Smooth muscle cell (in vitro differentiated cells): ENCODE measurements around the gene UBXN6. TPM values are rescaled to one million over a fixed set of nuclear protein-coding genes. Genes with fewer than 3 reads are reported as not detected.
A peak's percentile ranks its signal among the peaks of the same experiment; 100 is the strongest.

Experiments used
- DNase-seq: peaks from one replicate; lab custom pipeline; 2025; ENCODE audit not compliant: unreplicated experiment; lab: John Stamatoyannopoulos, UW
- H2AFZ ChIP-seq: fragments of 200-600 bp; sonication (generic); 2 replicates; pipeline ENCODE4 v1.6.0; 2016; ENCODE audit warnings: antibody characterized with exemption, low read depth, mild to moderate bottlenecking
- H3F3A ChIP-seq: fragments of 200-600 bp; sonication (generic); 2 replicates; pipeline ENCODE4 v1.6.0; 2017; ENCODE audit warnings: antibody characterized with exemption, low read depth
- H3K27ac ChIP-seq: fragments of 200-600 bp; sonication (generic); 2 replicates; pipeline ENCODE4 v1.5.1; 2016; ENCODE audit warnings: low read depth, mild to moderate bottlenecking
- H3K27me3 ChIP-seq: fragments of 200-600 bp; sonication (generic); 2 replicates; pipeline ENCODE4 v1.6.1; 2016; ENCODE audit warnings: low read depth, mild to moderate bottlenecking
- H3K36me3 ChIP-seq: fragments of 200-600 bp; sonication (generic); 2 replicates; pipeline ENCODE4 v1.5.1; 2016; ENCODE audit warnings: low read depth
- H3K4me1 ChIP-seq: fragments of 200-600 bp; sonication (generic); 2 replicates; pipeline ENCODE4 v1.5.1; 2016; ENCODE audit warnings: low read depth
- H3K4me2 ChIP-seq: fragments of 200-600 bp; sonication (generic); 2 replicates; pipeline ENCODE4 v1.6.0; 2016; ENCODE audit warnings: mild to moderate bottlenecking
- H3K4me3 ChIP-seq: fragments of 200-600 bp; sonication (generic); 2 replicates; pipeline ENCODE4 v1.5.1; 2016; ENCODE audit warnings: mild to moderate bottlenecking
- H3K79me2 ChIP-seq: fragments of 200-600 bp; sonication (generic); 2 replicates; pipeline ENCODE4 v1.6.0; 2016; ENCODE audit warnings: low read depth, mild to moderate bottlenecking
- H3K9ac ChIP-seq: fragments of 200-600 bp; sonication (generic); 2 replicates; pipeline ENCODE4 v1.6.0; 2016; ENCODE audit warnings: low read depth
- H3K9me3 ChIP-seq: fragments of 200-600 bp; sonication (generic); replicated peaks from 2 replicates; pipeline ENCODE4 v1.5.1; 2016; ENCODE audit warnings: low read depth
- H4K20me1 ChIP-seq: fragments of 200-600 bp; sonication (generic); 2 replicates; pipeline ENCODE4 v1.6.0; 2016; ENCODE audit warnings: low read depth
- WGBS: methylation state at CpG from one replicate; pipeline ENCODE4 v1.1.7; 2016; ENCODE audit warnings: low lambda C conversion rate; 5-methylcytosine and 5-hydroxymethylcytosine counted together
- polyA plus RNA-seq: library from polyadenylated mRNA; unstranded; fragments of >200 nt; fragmentation: Nextera tagmentation; extraction: Ambion mirVana; gene quantifications from 2 replicates; pipeline ENCODE4 v1.2.1, GENCODE V29; 2016
- total RNA-seq: library from RNA; depleted of rRNA; stranded (reverse); fragments of >200 nt; gene quantifications from 2 replicates; pipeline ENCODE4 v1.2.3, GENCODE V29; 2014
- TF ChIP-seq, protein P1 (sequence below): fragments of 200-600 bp; sonication (generic); IDR thresholded peaks from 2 replicates; pipeline ENCODE4 v1.5.1; 2017; ENCODE audit warnings: borderline replicate concordance, mild to moderate bottlenecking, antibody characterized with exemption; ENCODE audit not compliant: insufficient read depth, poor library complexity, severe bottlenecking

The UBXN6 gene, protein sequence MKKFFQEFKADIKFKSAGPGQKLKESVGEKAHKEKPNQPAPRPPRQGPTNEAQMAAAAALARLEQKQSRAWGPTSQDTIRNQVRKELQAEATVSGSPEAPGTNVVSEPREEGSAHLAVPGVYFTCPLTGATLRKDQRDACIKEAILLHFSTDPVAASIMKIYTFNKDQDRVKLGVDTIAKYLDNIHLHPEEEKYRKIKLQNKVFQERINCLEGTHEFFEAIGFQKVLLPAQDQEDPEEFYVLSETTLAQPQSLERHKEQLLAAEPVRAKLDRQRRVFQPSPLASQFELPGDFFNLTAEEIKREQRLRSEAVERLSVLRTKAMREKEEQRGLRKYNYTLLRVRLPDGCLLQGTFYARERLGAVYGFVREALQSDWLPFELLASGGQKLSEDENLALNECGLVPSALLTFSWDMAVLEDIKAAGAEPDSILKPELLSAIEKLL
- total RNA-seq (49.4 and 50.7 TPM in 2 replicates), polyA plus RNA-seq (44.8 and 51.3 TPM in 2 replicates)

DNA sequence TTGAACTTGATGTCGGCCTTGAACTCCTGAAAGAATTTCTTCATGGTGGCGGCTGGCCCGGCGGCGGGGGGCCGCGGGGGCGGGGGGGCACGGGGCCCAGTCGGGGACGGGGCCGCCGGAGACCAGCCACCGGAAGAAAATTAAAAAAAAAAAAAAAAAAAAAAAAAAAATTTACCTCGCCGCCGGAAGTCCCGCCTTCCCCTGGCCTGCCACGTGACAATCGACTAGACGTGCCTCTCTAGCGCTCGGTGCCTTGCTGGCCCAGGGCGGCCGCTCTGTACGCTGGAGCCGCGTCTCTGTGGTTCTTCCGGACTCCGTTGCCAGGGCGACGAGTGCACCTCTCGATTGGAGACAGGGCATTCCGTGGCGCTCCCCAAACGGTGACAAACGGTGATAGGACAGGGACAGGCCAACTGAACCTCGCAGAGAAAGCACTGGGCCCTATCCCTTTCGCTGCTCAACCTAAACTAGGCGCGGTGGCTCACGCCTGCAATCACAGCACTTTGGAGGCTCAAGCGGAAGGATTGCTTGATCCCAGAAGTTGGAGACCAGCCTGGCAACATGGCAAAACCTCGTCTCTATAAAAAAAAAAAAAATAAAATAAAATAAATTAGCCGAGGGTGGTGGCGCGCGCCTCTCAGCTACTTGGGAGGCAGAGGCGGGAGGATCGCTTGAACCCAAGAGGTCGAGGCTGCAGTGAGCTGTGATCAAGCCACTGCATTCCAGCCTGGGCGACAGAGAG, at the start of gene UBXN6:
TSS of gene UBXN6 (minus strand) at position 141 of the 742 bp plus-strand sequence. CDS start at position 44, 97 bp downstream.
- DNase-seq, result peak; percentile 89
- peak within 1 kb of the TSS; percentile 99 for H3K9ac ChIP-seq
- H3K36me3 ChIP-seq, result no peaks in the 10 kb centered on the region
- no peaks in the 10 kb centered on the region for H3K9me3 ChIP-seq
- peaks cover 27% of the 10 kb centered on the region for H4K20me1 ChIP-seq
- peaks cover 24% of the 10 kb centered on the region for H3K4me1 ChIP-seq
- no peaks in the 10 kb centered on the region for H3K27me3 ChIP-seq
- H3K79me2 ChIP-seq, result peaks cover 25% of the 10 kb centered on the region
- H3K27ac ChIP-seq, result peak within 1 kb of the TSS; percentile 96
- WGBS, result 14% methylated on average over 52 of the region's 52 CpGs
- no peaks in the 10 kb centered on the region for H3F3A ChIP-seq
- H3K4me2 ChIP-seq, result peak within 1 kb of the TSS; percentile 96
- peak within 1 kb of the TSS; percentile 51 for H2AFZ ChIP-seq
- TF ChIP-seq, protein P1, sequence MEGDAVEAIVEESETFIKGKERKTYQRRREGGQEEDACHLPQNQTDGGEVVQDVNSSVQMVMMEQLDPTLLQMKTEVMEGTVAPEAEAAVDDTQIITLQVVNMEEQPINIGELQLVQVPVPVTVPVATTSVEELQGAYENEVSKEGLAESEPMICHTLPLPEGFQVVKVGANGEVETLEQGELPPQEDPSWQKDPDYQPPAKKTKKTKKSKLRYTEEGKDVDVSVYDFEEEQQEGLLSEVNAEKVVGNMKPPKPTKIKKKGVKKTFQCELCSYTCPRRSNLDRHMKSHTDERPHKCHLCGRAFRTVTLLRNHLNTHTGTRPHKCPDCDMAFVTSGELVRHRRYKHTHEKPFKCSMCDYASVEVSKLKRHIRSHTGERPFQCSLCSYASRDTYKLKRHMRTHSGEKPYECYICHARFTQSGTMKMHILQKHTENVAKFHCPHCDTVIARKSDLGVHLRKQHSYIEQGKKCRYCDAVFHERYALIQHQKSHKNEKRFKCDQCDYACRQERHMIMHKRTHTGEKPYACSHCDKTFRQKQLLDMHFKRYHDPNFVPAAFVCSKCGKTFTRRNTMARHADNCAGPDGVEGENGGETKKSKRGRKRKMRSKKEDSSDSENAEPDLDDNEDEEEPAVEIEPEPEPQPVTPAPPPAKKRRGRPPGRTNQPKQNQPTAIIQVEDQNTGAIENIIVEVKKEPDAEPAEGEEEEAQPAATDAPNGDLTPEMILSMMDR, result no peak
- peak within 1 kb of the TSS; percentile 89 for H3K4me3 ChIP-seq

DNA sequence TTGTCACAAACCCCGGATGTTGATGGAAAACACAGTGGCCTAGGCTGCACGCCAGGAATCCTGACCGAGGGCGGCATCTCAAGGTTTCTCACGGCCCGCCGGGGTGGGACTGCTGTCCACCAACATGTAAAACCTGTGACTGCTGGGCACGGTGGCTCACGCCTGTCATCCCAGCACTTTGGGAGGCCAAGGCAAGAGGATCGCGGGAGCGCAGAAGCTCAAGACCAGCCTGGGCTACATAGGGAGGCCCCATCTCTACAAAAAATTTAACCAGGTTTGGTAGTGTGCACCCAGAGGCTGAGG, 49.5 kb upstream of the UBXN6 start:
- Histone ChIP-seq H3K79me2 (no peaks in the 10 kb centered on the region), H3K4me1 (no peaks in the 10 kb centered on the region), H2AFZ (no peak overlapping the region), H3K4me3 (no peak overlapping the region), H3K4me2 (no peak overlapping the region), H3K9me3 (no peaks in the 10 kb centered on the region), H3K9ac (no peak overlapping the region), H3K27me3 (no peaks in the 10 kb centered on the region), H3F3A (peaks cover 6% of the 10 kb centered on the region), H3K36me3 (no peaks in the 10 kb centered on the region), H4K20me1 (no peaks in the 10 kb centered on the region), H3K27ac (no peak overlapping the region)
- TF ChIP-seq, protein P1, result no peak
- 98% methylated on average over 12 of the region's 12 CpGs for WGBS
- no peak for DNase-seq

DNA sequence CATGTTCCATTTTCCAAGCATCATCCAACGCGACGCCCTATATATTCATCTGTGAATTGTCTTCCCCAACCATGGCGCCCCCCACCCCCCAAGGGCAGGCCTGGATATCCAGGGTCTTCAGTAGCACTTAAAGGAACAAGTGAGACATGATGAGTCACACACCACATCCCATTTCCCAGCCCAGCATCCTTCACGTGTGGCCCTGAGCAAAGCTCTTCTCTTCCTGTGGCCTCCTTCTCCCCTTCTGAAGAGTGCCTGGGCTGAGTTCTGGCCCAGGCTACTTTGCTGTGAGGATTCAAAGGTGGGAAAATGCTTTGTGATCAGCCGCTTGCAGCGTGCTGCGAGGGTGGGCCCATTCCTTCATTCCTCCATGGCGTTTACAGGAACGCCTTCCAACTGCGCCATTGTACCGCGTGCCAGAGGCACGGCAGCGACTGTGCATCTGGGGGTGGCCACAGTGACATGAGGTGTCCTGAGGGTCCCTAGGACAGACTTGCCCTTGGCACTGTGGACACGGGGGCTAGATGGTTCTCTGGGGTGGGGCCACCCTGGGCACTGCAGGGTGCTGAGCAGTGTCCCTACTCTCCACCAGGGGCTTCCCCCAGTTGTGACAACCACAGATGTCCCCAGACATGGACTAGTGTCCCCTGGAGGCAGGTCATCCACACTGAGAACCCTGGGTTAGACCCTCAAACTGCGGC, 49.0 kb upstream of the UBXN6 start:
- peak overlapping the region; percentile 33 for H3K27ac ChIP-seq
- TF ChIP-seq, protein P1, result no peak
- H3K4me2 ChIP-seq, result no peak overlapping the region
- H3K9ac ChIP-seq, result no peak overlapping the region
- no peaks in the 10 kb centered on the region for H3K4me1 ChIP-seq
- H4K20me1 ChIP-seq, result no peaks in the 10 kb centered on the region
- H3K4me3 ChIP-seq, result no peak overlapping the region
- H3F3A ChIP-seq, result peaks cover 6% of the 10 kb centered on the region
- 84% methylated on average over 17 of the region's 17 CpGs for WGBS
- no peaks in the 10 kb centered on the region for H3K79me2 ChIP-seq
- no peaks in the 10 kb centered on the region for H3K27me3 ChIP-seq
- no peaks in the 10 kb centered on the region for H3K36me3 ChIP-seq
- no peak for DNase-seq
- no peaks in the 10 kb centered on the region for H3K9me3 ChIP-seq
- no peak overlapping the region for H2AFZ ChIP-seq
